HG02571 (cell line): ENCODE results near the gene QKI.

ENCODE experiments used
- ATAC-seq: cut with Tn5 transposase; IDR thresholded peaks from one replicate; pipeline ENCODE4 v1.9.1; 2021; ENCODE audit warnings: mild to moderate bottlenecking, moderate library complexity; ENCODE audit not compliant: unreplicated experiment

Gene QKI

DNA sequence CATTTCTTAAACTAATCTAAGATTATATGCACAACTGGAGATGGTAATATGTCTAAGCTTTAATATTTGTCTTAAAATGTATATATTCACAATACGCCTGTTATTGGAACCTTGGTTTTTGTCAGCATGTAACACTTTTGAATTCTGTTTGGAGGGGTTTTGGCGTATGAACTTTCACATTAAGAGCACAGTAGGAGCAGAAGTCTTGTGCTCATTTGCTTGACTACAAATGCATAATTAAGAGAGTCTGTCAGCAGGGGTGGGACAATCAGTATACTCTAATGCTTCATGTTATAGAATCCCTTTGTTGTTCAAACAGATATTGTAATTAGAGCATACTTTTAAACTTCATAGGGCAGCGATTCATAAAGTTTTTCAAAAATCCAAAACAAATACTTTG is 112.8 kb downstream of the QKI start:
- ATAC-seq, result no peak

DNA sequence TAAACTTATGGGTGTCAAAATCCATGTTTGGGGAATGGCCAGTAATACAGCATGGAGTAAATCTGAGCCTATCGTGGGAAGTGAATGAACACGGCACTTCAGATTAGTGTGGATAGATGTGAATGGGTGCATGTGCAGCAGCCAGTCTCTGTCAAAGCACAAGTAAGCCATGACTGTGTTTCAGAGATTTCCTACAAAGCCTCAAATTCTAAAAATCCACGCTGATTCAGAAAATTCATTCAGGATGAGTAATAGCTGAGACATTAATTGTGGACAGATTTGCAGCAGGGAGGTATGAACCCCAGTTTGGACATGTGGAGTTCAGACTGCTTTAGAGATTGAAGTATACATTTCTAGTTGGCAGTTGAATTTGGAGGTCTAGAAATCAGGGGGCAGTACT is 115.1 kb downstream of the QKI start:
- ATAC-seq, result no peak

DNA sequence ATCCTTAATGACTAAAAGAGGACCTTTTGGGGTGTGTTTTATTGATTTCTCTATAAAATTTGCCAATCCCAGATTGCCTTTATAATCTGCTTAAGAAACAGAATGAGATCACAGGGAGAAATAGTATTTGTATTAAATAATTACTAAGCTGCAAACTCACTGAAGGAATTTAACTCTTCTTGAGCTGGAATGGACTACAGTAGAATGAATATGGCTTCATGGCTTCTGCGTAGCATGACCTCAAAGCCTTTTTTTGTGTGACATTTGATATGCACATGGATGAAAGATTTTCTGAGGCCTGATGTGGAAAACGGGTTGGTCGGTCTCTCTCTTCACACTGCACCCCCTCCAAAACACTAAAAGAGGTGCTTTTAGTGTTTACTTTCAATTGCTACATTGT is 115.9 kb downstream of the QKI start:
- no peak for ATAC-seq

DNA sequence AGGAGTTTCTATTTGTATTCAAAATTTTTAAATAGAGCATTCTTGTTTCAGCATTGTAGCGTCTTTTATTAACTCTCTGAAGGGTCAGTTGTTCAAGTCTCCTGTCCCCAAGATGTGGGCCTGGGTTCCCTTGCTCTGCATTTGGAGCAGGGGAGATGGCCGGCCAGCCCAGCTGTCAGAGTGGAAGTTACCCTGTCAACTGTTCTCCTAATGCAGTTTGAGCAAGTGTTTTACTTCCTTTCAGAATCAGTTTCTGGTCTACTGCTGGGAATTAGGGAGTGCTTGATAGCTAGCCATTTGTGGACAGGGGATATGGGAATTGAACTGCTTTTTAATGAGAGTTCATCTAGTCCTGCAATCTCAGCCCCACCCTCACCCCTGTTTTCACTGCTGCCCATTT is 116.6 kb downstream of the QKI start:
- ATAC-seq, result no peak

DNA sequence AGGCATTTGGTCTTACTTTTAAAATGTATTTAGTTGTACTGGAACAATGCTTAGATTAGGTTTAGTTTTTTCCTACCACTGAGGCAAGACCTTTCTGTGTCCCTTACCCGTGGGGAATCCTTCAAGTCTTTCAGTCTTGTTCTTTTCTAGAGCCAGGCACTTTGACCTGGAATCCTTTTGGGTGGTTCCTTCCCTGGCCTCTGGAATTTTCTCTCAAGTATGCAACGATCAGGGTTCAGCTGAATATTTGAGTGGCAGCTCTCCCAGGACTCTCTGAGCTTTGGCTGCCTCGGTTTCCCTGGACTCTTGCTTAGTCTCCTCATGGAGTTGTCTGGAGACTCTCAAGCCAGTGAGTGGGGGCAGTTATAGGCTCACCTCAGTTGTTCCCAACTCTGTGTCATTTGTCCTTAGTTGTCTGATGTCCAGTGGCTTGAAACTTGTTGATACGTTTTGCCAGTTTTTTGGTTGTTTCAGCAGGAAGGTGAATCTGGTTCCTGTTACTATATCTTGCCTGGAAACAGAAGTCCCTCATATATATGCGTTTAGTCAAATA is 118.1 kb downstream of the QKI start:
- no peak for ATAC-seq

DNA sequence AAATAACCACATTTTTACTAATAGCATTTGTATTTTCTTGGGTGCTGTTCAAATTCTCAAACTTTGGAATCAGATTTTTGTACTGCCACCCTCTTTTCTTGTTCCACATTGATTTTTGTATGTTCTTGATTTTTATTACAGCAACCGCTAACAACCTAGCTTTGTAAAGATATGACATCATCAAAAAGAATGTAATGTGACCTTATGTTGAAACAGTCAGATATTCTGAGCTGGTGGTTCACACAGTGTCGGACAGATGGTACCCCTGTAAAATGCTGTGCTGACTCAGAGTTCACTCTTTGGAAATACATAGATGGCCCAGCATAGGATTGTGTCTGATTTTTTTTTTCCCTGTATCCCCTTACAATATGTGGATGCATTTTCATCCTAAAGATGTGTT is 118.9 kb downstream of the QKI start:
- no peak for ATAC-seq

DNA sequence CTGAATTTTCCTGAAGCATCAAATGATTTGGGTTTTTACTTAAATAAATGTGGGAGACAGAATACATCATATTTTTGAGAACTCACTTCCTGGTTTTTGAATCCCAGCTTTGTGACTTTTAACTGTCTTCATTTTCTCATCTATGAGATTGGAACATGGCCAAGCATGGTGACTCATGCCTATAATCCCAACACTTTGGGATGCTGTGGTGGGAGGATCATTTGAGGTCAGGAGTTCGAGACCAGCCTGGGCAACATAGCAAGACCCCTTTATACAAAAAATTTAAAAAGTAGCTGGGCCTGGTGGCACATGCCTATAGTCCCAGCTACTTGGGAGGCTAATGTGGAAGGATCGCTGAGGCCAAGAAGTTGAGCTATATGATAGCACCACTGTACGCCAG is 122.3 kb downstream of the QKI start:
- no peak for ATAC-seq

DNA sequence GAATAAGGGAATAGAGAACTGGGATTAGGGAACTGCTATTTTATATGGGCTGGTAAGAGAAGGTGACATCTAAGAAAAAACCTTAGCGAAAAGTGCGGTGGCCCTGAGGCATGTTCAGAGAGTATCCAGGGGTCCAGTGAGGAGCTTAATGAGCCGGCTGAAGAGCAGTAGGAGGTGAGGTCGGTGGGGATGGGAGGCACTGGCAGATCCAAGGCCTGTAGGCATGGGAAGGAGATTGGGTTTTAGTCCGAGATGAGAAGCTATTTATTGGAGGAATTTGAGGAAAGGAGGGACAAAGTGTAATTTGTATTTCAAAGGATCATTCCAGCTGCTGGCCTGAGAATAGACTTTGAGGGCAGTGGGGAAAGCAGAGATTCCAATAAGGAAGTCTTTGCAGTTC is 123.8 kb downstream of the QKI start:
- no peak for ATAC-seq

DNA sequence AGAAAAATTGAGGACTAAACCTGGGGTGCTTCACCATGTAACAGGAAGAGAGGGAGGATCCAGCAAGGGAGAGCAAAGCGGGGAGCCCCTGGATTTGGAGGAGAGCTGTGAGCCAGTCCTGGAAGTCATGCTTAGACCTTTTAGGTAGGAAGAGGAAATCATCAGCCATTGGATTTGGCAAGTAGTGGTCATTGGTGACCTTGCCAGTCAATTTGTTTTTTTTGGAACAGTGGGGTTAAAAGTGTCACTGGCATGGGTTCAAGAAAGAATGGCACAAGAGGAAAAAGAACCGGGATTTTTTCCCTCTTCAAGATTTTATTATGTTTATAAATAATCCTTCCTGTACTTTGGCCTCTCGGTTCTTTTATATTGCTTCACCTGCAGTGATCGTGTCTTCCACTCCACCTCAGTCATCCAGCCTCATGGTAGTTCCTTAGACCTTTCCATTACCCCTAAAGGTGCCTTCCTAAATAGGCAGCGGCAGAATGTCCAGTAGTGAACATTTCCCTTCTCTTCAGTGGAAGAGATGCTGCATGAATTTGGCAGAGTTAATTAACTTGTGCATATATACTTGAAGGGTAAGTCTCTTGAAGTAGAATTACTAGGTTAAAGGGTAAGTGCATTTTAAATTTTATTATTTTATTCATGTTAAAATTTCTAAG is 124.7 kb downstream of the QKI start:
- no peak for ATAC-seq

DNA sequence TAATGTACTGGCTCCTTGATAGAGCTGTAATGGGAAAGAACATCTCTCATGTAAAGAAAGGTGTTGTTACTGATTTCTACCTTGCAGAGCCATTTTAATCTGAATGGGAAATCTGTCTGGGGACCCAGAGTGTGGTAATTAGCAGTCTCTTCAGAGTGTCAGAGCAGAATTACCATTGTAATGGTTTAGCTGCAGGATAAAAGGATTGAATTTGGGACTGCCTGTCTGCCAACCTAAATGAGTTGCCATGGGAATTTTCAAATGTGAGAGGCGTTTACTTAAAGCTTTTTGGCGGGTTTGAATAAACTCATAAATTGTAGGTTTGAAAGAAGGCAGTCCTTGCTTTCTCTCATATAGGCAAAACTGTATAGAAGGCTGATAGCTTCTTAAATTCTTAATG is 128.8 kb downstream of the QKI start:
- no peak for ATAC-seq

DNA sequence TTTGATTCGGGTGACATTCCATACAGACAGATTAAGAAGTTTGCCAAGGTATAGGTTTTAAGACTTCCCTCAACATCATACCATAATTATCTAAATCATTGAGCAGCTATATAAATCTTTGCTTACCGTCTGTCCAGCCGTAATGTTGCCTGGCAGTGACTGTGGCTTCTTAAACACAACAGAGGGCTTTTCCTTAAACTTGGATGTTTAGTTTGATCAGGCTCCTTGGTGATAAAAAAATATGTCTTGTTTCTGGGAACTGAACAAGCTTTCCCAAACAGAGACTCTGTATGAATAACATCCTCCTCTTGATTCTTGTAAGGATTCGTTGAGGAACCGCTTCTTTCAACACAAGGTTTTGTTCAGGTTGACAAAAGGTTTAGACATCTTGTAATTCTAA is 130.9 kb downstream of the QKI start:
- no peak for ATAC-seq

DNA sequence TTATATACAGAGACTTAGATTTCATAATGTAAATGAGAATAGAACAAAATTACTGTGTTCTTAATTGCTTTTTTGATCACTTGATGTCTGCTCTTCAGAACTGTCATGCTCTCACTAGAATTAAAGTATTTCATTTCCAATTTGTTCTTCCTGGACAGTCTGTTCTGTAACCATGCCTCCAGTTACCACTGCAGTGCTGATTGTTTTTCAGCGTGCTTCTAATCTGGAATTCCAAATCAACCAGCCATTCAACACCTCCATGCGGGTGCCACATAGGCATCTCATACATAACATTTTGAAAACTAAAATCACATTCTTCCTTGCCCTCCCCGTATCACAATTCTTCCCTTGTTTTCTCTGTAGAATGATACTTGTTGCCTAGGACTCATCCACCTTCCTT is 132.8 kb downstream of the QKI start:
- no peak for ATAC-seq

DNA sequence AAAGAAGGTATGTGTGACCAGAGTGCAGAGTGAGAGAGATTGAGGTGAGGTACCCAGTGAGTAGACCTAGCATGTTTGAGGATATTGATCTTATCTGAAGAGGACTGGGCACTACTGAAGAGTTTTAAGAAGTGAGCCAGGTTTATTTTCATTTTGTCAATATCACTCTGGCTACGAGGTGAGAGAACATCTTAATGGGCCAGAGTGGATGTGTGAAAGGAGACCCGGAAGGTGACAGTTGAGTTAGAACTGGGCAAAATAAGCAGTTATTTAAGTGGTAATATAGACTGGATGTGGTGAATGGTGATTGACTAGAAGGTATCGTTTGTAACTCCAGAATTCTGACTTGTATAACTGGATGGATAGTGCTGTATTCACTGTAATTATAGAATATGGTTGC is 134.1 kb downstream of the QKI start:
- no peak for ATAC-seq

DNA sequence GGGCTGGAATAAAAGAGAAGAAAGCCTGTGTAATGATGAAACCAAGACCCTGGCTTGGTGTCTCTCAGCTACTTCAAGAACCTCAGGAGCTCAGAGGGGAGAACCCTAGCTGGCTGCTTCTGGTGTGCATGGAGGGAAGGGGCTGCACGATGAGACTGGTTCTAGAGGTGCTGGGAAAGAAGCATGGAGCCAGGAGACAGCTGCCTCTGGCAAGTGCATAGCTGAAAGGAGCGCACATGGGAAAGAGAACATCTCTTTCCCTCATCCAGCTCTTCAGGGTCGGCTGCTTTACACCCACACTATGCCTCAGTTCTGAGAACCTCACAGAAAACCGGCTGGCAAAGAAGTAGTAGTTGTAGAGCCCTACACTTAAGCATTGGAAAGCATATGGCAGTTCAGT is 139.5 kb downstream of the QKI start:
- no peak for ATAC-seq

DNA sequence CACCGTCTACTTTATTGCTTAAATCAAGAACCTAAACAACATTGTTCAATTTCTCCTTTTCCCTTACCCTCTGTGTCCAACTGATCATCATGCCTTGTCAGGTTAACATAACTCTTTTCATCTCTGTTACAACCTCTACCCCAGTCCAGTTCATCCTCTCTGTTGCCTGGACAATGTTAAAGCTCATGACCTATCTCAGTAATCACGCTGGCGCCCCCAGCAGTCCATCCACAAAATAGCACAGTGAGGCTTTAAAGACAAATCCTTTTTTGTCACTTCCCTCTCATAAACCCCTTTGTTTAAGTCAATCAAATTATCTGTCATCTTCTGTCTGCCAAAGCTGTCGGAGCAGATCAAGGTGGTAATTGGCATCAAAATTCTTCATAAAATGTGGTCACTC is 140.1 kb downstream of the QKI start:
- ATAC-seq, result no peak

DNA sequence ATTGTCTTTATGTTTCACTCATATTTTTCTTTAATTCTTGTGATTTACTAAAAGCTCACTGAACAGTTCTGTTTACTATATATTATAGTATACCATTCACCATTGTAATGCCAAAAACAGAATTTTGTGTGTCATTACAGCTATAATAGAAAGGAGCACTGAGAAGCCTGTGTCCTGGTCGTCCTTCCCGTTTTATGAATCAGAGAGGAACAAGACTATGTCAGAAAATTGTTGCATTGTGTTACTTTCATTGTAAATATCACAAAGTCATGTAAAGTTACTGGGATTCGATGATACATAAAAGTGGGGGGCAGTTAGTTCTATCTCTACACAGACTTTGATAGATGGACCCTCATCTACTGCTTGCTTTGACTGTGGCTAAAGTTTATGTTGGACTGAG is 145.1 kb downstream of the QKI start:
- no peak for ATAC-seq

DNA sequence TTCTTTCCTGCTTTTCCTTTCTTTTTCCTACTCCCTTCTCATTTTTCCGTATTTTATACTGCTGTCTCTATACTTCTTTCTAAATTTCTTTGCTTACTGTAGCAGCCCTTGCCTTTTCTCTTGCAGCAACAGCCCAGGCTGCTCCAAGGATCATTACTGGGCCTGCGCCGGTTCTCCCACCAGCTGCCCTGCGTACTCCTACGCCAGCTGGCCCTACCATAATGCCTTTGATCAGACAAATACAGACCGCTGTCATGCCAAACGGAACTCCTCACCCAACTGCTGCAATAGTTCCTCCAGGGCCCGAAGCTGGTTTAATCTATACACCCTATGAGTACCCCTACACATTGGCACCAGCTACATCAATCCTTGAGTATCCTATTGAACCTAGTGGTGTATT is 148.8 kb downstream of the QKI start:
- no peak for ATAC-seq

DNA sequence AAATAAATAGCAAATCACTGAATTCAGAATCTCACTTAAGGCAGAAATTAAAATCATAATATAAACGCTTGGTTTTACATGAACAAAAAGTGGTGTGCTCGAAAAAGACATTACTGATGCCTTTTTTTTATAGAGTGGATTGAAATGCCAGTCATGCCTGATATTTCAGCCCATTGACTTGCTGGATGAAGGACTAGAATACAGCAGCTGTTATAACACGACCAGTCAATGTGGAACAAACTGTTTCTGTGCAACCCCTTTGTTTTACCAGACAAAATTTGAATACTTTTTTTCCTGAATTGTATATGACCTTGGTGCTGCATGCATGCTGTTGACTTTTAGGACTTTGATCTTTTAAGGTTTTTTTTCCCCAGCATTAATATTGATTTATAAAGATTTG is 150.0 kb downstream of the QKI start:
- no peak for ATAC-seq

DNA sequence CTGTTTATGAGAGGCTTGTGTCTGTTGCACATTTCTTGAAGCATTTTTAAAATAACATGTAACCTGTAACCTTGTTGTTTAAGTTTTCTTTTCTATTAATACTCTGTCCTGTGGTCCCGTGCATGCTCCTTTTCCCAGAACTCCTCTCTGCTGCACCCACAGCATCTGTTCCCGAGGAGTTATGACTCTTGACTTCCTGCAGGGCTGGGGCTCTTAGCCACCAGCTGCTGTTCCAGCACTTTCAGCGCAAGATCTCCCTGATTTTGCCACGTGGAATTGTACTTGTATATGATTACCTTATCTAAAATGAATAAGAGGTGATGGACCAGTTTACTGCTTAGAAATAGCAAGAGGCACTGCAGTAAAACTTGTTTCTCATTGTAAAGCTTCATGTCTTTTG is 150.6 kb downstream of the QKI start:
- no peak for ATAC-seq

DNA sequence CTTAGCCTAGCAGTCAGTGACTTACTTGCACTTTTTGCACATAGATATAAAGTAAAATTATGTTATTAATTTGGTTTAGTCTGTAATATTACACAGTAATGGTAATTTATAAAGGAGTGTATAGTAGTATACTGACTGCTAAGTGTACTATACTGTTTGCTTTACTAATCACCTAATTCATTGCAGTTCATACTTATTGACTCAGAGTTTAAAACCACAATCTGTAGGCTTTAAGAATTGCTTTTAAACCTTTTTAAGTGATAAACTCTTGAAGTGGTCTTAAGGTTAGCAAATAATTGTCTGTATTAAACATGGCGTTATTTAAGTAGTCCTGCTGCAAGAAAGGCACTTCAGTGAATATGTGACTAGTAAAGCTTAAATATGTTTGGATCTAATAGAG is 151.5 kb downstream of the QKI start:
- no peak for ATAC-seq

DNA sequence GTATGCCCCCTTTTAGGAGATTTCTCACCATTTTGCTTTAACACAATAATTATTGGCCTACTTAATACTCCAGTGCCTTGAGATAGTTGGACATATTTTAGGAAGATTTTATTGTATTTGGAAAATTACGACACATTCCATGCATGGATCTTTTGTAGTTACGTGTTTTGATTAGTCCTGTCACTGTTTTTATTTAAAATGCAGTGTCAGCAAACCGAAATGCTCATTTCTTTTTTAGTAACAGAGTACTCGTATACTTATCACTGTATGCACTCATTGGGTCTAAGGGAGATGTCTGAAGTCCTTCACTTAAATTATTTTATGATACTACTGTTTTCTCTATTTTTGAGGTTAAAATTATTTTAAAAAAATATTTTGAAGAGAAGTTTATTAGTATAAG is 153.8 kb downstream of the QKI start:
- ATAC-seq, result no peak

DNA sequence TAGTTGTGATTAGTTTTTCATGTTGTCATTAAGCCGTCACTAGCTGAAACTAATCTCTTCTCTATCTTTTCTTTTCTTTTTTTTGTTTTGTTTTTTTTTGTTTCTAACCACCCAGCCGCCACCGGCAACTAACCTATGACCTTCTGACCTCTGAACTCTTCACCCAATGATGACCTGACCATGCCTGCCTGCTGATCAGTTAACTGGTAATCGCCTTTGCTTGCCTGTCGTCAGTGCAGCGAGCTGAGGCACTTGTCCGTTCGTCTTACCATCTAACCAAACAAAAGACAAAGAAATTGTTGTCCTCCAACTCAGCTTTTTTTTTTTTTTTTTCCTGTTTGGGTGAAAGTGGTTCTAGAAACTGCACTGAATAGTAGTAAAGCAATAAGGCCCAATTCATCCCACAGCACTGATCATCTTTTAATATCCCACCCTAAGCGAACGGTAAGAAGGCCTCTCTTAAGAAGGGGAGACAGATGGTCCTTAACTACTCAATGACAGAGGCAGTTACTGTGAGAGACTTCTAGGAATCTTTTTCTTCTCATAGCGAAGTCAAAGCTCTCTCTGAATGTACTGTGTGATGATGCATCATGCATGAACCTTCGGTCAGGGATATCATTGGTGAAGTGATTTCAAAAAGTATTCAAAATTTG is 156.2 kb downstream of the QKI start:
- ATAC-seq, result no peak

DNA sequence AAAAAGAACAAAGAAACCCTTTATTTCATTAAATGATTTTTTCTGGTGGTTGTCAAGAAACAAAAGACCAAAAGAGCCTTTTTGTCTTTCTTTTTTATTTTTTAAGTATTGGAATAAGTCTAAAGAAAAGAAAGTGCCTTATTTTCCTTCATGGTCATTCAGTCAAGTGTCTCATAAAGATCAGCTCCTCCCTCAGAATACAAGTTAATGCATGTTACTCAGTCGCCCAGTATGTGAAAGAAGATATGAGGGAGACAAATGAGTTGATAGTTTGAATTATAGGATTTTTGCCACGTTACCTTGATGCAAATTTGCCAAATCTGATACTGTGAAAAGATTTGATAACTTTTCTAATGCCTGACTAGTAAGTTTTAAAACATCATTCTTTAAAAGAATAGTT is 157.2 kb downstream of the QKI start:
- ATAC-seq, result no peak
